ENCODE data around the gene STAT6. TPM values are rescaled to one million over a fixed set of nuclear protein-coding genes. Genes with fewer than 3 reads are reported as not detected.
A peak's percentile ranks its signal among the peaks of the same experiment; 100 is the strongest.

The STAT6 gene
- total RNA-seq, 1 experiment from 2014 or later, result 44.4 TPM

GRCh38 chr12:57106021-57106708 is 5.0 kb downstream of the STAT6 start:
- no peak for TF ChIP-seq CTCF (conservative IDR thresholded peaks at IDR 0.05)
- H3K27me3 Mint-ChIP-seq (ENCODE audit: low read depth), result no peaks in the 10 kb centered on the region
- H4K5ac ChIP-seq (ENCODE audit: insufficient read length, low read depth, low read length), result no peak overlapping the region
- no peaks in the 10 kb centered on the region for H4K20me1 ChIP-seq (ENCODE audit: control insufficient read depth, insufficient read depth, insufficient read length)
- no peaks in the 10 kb centered on the region for H3K79me1 ChIP-seq (ENCODE audit: insufficient read depth, low read depth, low read length, poor library complexity, severe bottlenecking)
- no peak overlapping the region for H4K8ac ChIP-seq (replicated peaks; ENCODE audit: insufficient read length, low read depth, low read length)
- no peaks in the 10 kb centered on the region for H3K9me3 ChIP-seq (ENCODE audit: control insufficient read depth, low read depth, low read length)
- H2BK20ac ChIP-seq (ENCODE audit: low read depth, low read length, poor library complexity, severe bottlenecking), result no peak overlapping the region
- H3K4me1 ChIP-seq (ENCODE audit: insufficient read depth, low read length), result no peaks in the 10 kb centered on the region; the same call in 1 of the 2 replicates
- H3K14ac ChIP-seq (ENCODE audit: insufficient read depth, low read length), result no peak overlapping the region
- no peak overlapping the region for H2AK5ac ChIP-seq (ENCODE audit: insufficient read length, low read length)
- no peaks in the 10 kb centered on the region for H3K27me3 ChIP-seq (ENCODE audit: insufficient read depth, low read length)
- H2AFZ ChIP-seq (ENCODE audit: low read length), result no peak overlapping the region
- H3K23ac ChIP-seq (ENCODE audit: insufficient read length, low read depth, low read length), result no peak overlapping the region
- H3K9me3 Mint-ChIP-seq, result no peaks in the 10 kb centered on the region
- H3K4ac ChIP-seq (ENCODE audit: low read depth, low read length), result no peak overlapping the region
- H4K91ac ChIP-seq (ENCODE audit: insufficient read length, low read depth, low read length), result no peak overlapping the region
- peaks cover 2 to 46% (median 33%) of the 10 kb centered on the region in 3 experiments for H3K36me3 Mint-ChIP-seq (ENCODE audit: insufficient read depth in 1 of 3, low read depth in 3 of 3)
- H3K4me1 Mint-ChIP-seq, result peaks cover 15 to 30% of the 10 kb centered on the region in 2 experiments
- no peak overlapping the region for H3K18ac ChIP-seq (ENCODE audit: insufficient read length, low read depth, low read length)
- no peak overlapping the region for H3K4me3 Mint-ChIP-seq
- H2BK120ac ChIP-seq (ENCODE audit: low read depth, low read length, poor library complexity, severe bottlenecking), result no peak overlapping the region
- H3K56ac ChIP-seq (ENCODE audit: insufficient read length, low read depth, low read length), result no peak overlapping the region
- no peak overlapping the region for H3K9ac ChIP-seq (ENCODE audit: extremely low read depth, insufficient read length, low read length)
- peak overlapping the region in 1 of 3 experiments; percentile 24; a peak in 1 of 7 replicates for H3K27ac Mint-ChIP-seq
- no peak overlapping the region for H3T11ph ChIP-seq (ENCODE audit: low read length)
- no peak overlapping the region for H3K27ac ChIP-seq (ENCODE audit: insufficient read length, low read depth, low read length)
- WGBS (ENCODE audit: extremely low coverage, insufficient read length, low lambda C conversion rate), result no CpG with 5 or more reads among the region's 9 CpGs
- no peak overlapping the region for H2BK15ac ChIP-seq (ENCODE audit: low read depth, low read length)
- H3K79me2 ChIP-seq (ENCODE audit: insufficient read depth, low read length), result no peaks in the 10 kb centered on the region
- H3K4me2 ChIP-seq (ENCODE audit: insufficient read depth, insufficient read length, low read length), result no peak overlapping the region
- no peak overlapping the region for H2BK5ac ChIP-seq (ENCODE audit: insufficient read length, low read length)
- DNase-seq, result no peak
- H3K23me2 ChIP-seq (ENCODE audit: insufficient read length, low read depth, low read length, poor library complexity, severe bottlenecking), result peaks cover 8% of the 10 kb centered on the region
- no peak overlapping the region for H2BK12ac ChIP-seq (ENCODE audit: insufficient read length, low read depth, low read length)
